HepG2 (cell line): ENCODE measurements around the gene KRT6C. TPM values are rescaled to one million over a fixed set of nuclear protein-coding genes. Genes with fewer than 3 reads are reported as not detected.

ENCODE experiments used
- ATAC-seq: fragments of 200-7000 bp; cut with Tn5 transposase; 3 replicates; pipeline ENCODE4 v1.9.1; 2020; ENCODE audit warnings: mild to moderate bottlenecking, moderate library complexity
- BruUV-seq: library from RNA; stranded (reverse); fragments of 400-500 nt; replicated peaks from 2 replicates; lab custom pipeline; 2021; lab: Mats Ljungman, UMichigan
- CTCF ChIA-PET: fragments of 300-600 bp; formaldehyde crosslinking; extraction: SDS; loops from one replicate; lab custom pipeline; 2021; ENCODE audit warnings: low total read pairs, inconsistent platforms, low intra/inter-chr PET ratio; lab: Yijun Ruan, JAX
- POLR2A ChIA-PET: fragments of 350-600 bp; sonication (Branson Sonifier 250); formaldehyde crosslinking; loops from one replicate; lab custom pipeline; 2020; ENCODE audit warnings: antibody characterized with exemption, inconsistent platforms; lab: Yijun Ruan, JAX
- DNase-seq: peaks from one replicate; pipeline ENCODE4 v3.0.0-alpha.2; 2015; ENCODE audit warnings: low spot score
- FAIRE-seq: peaks from 3 replicates; lab custom pipeline; 2011; peaks lifted over from hg19 to GRCh38; lab: Jason Lieb, UNC
- H2AFZ ChIP-seq: one replicate; pipeline ENCODE4 v1.6.1; 2011; ENCODE audit warnings: low read length, inconsistent platforms
- H3K27ac ChIP-seq: fragments of 300-600 bp; 3 replicates; pipeline ENCODE4 v1.8.0; 2011; ENCODE audit warnings: mixed run types, mild to moderate bottlenecking, mixed read lengths, low read length, inconsistent platforms; ENCODE audit not compliant: insufficient read depth; ENCODE audit errors: extremely low read length
- H3K27me3 ChIP-seq, 2 experiments: fragments of 200-600 bp in 1 of 2; 2 replicates in 1 of 2; 3 replicates in 1 of 2; pipeline versions ENCODE4 v1.6.0 to v1.8.0; 2011; ENCODE audit warnings: low read length in 2 of 2, mild to moderate bottlenecking in 2 of 2, moderate library complexity in 2 of 2, inconsistent platforms in 1 of 2; ENCODE audit not compliant: insufficient read depth in 2 of 2, control insufficient read depth in 1 of 2
- H3K36me3 ChIP-seq, 2 experiments: fragments of 200-600 bp in 1 of 2; replicated peaks in 1 of 2; 2 replicates in 1 of 2; 3 replicates in 1 of 2; pipeline versions ENCODE4 v1.5.1 to v1.8.0; 2011; ENCODE audit warnings: low read length in 2 of 2, inconsistent platforms in 1 of 2; ENCODE audit not compliant: insufficient read depth in 2 of 2, control insufficient read depth in 1 of 2
- H3K4me1 ChIP-seq: 2 replicates; pipeline ENCODE4 v1.5.1; 2012; ENCODE audit warnings: low read length, inconsistent platforms; ENCODE audit not compliant: insufficient read depth
- H3K4me2 ChIP-seq: 2 replicates; pipeline ENCODE4 v1.6.0; 2011; ENCODE audit warnings: low read depth, low read length, inconsistent platforms
- H3K4me3 ChIP-seq, 3 experiments: fragments of 200-600 bp in 1 of 3; sonication (generic), shearing (Covaris generic) in 1 of 3; replicated peaks in 1 of 3; 2 replicates each; pipeline ENCODE4 v1.5.1; 2011 to 2016; ENCODE audit warnings: low read length in 3 of 3, inconsistent platforms in 2 of 3, low read depth in 2 of 3, mild to moderate bottlenecking in 2 of 3, control low read depth in 1 of 3, mixed read lengths in 1 of 3; ENCODE audit not compliant: insufficient read depth in 1 of 3
- H3K79me2 ChIP-seq: one replicate; pipeline ENCODE4 v1.6.1; 2011; ENCODE audit warnings: low read length, inconsistent platforms; ENCODE audit not compliant: insufficient read depth
- H3K9ac ChIP-seq: 2 replicates; pipeline ENCODE4 v1.6.0; 2011; ENCODE audit warnings: mild to moderate bottlenecking, low read depth, low read length, inconsistent platforms; ENCODE audit not compliant: insufficient read depth
- H3K9me3 ChIP-seq: 2 replicates; pipeline ENCODE4 v1.5.1; 2012; ENCODE audit warnings: mild to moderate bottlenecking, low read length
- H4K20me1 ChIP-seq: 2 replicates; pipeline ENCODE4 v1.6.0; 2011; ENCODE audit warnings: inconsistent platforms, mild to moderate bottlenecking, low read length, moderate library complexity; ENCODE audit not compliant: insufficient read depth
- ELF3 ChIP-seq: IDR thresholded peaks from 2 replicates; pipeline ENCODE4 v1.6.1; 2016; ENCODE audit warnings: missing genetic modification reagents, missing compliant biosample characterization
- GLI4 ChIP-seq: sonication (generic); formaldehyde crosslinking; IDR thresholded peaks from 2 replicates; pipeline ENCODE4 v1.5.1; 2020; ENCODE audit warnings: missing genetic modification reagents, mild to moderate bottlenecking, moderate library complexity, borderline replicate concordance
- MAFF ChIP-seq: IDR thresholded peaks from 2 replicates; pipeline ENCODE4 v1.6.1; 2011; ENCODE audit warnings: low read depth, low read length, improper control_type of control experiment
- MAFK ChIP-seq, 2 experiments: IDR thresholded peaks in 1 of 2; conservative IDR thresholded peaks in 1 of 2; 2 replicates each; pipeline ENCODE4 v1.6.1; 2011; ENCODE audit warnings: improper control_type of control experiment in 2 of 2, low read length in 2 of 2
- PLRG1 ChIP-seq: fragments of 450-650 bp; conservative IDR thresholded peaks from 2 replicates; pipeline ENCODE4 v1.6.1; 2016
- RELA ChIP-seq: sonication (generic); formaldehyde crosslinking; IDR thresholded peaks from 2 replicates; pipeline ENCODE4 v1.4.0; 2020; ENCODE audit warnings: missing genetic modification reagents
- RFXANK ChIP-seq: IDR thresholded peaks from 2 replicates; pipeline ENCODE4 v1.6.1; 2016
- ZNF431 ChIP-seq: sonication (generic); formaldehyde crosslinking; IDR thresholded peaks from 2 replicates; pipeline ENCODE4 v1.9.0; 2022; ENCODE audit warnings: missing genetic modification reagents, low read depth, mild to moderate bottlenecking, borderline replicate concordance
- WGBS: methylation state at CpG from one replicate; pipeline ENCODE4 v1.1.6; 2017; ENCODE audit warnings: low lambda C conversion rate; 5-methylcytosine and 5-hydroxymethylcytosine counted together
- in situ Hi-C: cut with HindIII; loops from 2 replicates; pipeline ENCODE4 v1.10.0; 2017; ENCODE audit warnings: low pct_unique_long_range_greater_than_20kb; ENCODE audit not compliant: extremely low pct_ligation_motif_present
- intact Hi-C: fragments of 100-400 bp; cut with micrococcal nuclease; formaldehyde crosslinking; loops from one replicate; pipeline ENCODE4 v1.10.0; 2022; ENCODE audit not compliant: unreplicated experiment
- polyA plus RNA-seq, 8 experiments: library from polyadenylated mRNA; depleted of rRNA in 3 of 8; stranded (reverse) in 7 of 8; unstranded in 1 of 8; fragments of >200 nt; fragmentation: Illumina TruSeq in 4 of 8; extraction: Trizol in 4 of 8; gene quantifications; 2 replicates each; pipeline versions ENCODE4 v1.2.1 to v1.2.3, GENCODE V29; 2011 to 2016; ENCODE audit warnings: low read depth in 4 of 8, missing spikeins in 1 of 8, mixed read lengths in 1 of 8; ENCODE audit not compliant: insufficient read depth in 1 of 8
- total RNA-seq, 5 experiments: library from RNA; depleted of rRNA; stranded (reverse); fragments of >200 nt; fragmentation: Illumina TruSeq; extraction: Trizol; gene quantifications; 2 replicates each; pipeline ENCODE4 v1.2.3, GENCODE V29; 2016; ENCODE audit warnings: low read depth in 1 of 5
- TF ChIP-seq, protein P1 (sequence below): IDR thresholded peaks from 2 replicates; pipeline ENCODE4 v1.6.1; 2016; ENCODE audit warnings: missing biosample characterization, missing genetic modification reagents, low read depth
- TF ChIP-seq, protein P2 (sequence below): sonication (generic); formaldehyde crosslinking; IDR thresholded peaks from 2 replicates; pipeline ENCODE4 v1.4.0; 2020; ENCODE audit warnings: mild to moderate bottlenecking, missing genetic modification reagents

KRT6C gene
- total and polyA plus RNA-seq, 2 of the 13 experiments (the other 11 are each of a cell fraction or from before 2014, with no cell fraction given) = 0.03 TPM; not detected in 1

DNA sequence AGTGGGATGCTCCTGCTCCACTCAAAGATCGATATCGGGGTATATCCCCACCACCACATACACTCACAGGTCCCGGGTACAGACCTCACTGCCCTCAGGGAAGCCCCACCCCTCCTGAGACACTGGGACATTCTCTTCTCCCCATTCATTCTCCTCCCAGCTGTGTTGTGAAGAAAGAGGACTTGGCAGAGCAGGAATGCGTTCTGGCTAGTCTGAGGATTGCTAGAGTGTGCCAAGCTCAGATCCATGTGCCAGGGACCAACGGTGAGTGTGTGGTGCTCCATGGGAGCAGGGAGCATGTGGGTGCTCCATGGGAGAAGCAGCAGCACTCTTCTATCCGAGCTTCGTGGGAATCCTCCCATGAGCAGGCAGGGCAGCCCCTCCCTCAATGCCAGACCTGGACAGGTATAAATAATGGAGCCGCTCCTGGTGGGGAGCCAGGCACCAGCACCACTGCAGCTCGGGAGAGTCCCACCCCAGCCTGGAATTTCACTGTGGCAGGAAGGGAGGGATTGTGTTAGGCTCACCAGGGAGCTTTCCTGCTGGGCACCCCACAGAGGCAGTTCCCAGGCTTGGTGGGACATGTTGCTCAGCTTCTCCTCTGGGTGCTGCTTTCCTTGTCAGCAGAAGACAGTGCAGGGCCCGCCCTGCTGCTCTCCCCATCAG is 48.9 kb upstream of the KRT6C start (continued):
- TF ChIP-seq, protein P1, sequence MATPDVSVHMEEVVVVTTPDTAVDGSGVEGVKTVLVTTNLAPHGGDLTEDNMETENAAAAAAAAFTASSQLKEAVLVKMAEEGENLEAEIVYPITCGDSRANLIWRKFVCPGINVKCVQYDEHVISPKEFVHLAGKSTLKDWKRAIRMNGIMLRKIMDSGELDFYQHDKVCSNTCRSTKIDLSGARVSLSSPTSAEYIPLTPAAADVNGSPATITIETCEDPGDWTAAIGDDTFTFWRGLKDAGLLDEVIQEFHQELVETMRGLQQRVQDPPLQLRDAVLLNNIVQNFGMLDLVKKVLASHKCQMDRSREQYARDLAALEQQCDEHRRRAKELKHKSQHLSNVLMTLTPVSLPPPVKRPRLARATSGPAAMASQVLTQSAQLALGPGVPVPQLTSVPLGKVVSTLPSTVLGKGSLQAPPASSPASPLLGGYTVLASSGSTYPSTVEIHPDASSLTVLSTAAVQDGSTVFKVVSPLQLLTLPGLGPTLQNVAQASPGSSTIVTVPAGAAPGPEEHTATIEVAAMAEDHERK (CRISPR knock-in tag) = no peak
- no peak for TF ChIP-seq RFXANK (CRISPR knock-in tag)
- TF ChIP-seq, protein P2, sequence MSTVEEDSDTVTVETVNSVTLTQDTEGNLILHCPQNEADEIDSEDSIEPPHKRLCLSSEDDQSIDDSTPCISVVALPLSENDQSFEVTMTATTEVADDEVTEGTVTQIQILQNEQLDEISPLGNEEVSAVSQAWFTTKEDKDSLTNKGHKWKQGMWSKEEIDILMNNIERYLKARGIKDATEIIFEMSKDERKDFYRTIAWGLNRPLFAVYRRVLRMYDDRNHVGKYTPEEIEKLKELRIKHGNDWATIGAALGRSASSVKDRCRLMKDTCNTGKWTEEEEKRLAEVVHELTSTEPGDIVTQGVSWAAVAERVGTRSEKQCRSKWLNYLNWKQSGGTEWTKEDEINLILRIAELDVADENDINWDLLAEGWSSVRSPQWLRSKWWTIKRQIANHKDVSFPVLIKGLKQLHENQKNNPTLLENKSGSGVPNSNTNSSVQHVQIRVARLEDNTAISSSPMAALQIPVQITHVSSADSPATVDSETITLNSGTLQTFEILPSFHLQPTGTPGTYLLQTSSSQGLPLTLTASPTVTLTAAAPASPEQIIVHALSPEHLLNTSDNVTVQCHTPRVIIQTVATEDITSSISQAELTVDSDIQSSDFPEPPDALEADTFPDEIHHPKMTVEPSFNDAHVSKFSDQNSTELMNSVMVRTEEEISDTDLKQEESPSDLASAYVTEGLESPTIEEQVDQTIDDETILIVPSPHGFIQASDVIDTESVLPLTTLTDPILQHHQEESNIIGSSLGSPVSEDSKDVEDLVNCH (CRISPR knock-in tag) = no peak
- TF ChIP-seq GLI4 = no peak
- no peak for TF ChIP-seq RELA
- no peak for TF ChIP-seq PLRG1

DNA sequence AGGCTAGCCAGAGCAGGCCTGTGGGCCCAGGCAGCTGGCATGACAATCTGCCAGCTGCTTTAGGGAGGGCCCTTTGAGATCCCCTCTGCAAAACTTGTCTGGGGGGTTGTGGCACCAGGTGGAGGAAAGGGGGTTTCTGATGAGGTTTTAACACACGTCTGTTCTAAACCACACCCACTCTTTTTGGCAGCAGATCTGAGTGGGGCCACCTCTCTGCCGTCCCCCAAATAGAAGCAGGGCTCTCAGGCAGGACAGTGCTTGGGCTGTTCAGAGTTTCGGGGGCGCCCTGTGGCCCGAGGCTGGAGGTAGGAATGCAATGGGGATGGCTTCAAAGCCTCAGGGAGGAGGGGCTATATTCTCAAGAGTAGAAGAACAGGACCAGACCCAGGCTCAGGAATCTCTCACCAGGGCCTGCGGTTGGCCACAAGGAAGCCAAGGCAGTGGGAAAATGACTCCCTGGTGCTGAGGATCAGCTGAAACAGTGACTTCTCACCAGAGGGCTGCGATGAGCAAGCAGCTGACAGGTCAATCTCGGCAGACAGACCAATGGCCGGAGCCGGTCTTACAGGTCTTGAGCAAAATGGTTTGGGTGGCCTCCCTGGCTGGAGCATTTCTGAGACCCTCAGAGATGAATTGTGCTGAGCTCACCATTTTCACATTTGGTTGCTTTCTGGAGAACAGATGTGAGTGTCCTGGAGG is 48.1 kb upstream of the KRT6C start:
- H4K20me1 ChIP-seq = no peaks in the 10 kb centered on the region
- H3K27me3 ChIP-seq = peaks cover 4 to 8% of the 10 kb centered on the region in 2 experiments; a peak in 3 of 5 replicates
- POLR2A ChIA-PET = no interaction called here
- no peak overlapping the region for H3K27ac ChIP-seq
- FAIRE-seq = no peak
- no peak overlapping the region for H3K9ac ChIP-seq
- CTCF ChIA-PET = no interaction called here
- TF ChIP-seq ELF3 (no peak), MAFK (conservative IDR thresholded peaks at IDR 0.05 in 1 of 2, IDR thresholded peaks at IDR 0.05 in 1 of 2; ENCODE audit: low read length in 2 of 2) (peak; percentile 66 to 83; a peak in 3 of 4 replicates), ZNF431 (CRISPR knock-in tag) (no peak), MAFF (peak; percentile 53)
- H3K4me1 ChIP-seq = no peaks in the 10 kb centered on the region
- H3K79me2 ChIP-seq = no peaks in the 10 kb centered on the region
- BruUV-seq = no TSS peak
- ATAC-seq = no peak
- in situ Hi-C loops (no loop called here), intact Hi-C loops (no loop called here)
- H3K36me3 ChIP-seq = no peaks in the 10 kb centered on the region
- no peak for DNase-seq
- H2AFZ ChIP-seq = no peak overlapping the region
- no peak overlapping the region for H3K4me3 ChIP-seq
- H3K4me2 ChIP-seq = no peak overlapping the region
- 35% methylated on average over 6 of the region's 10 CpGs for WGBS
- H3K9me3 ChIP-seq = no peaks in the 10 kb centered on the region
